ENCODE data around the gene HRH3. TPM values are rescaled to one million over a fixed set of nuclear protein-coding genes. Genes with fewer than 3 reads are reported as not detected.

HRH3 gene
- total RNA-seq, 1 donor from 2014 or later, result not detected

GRCh38 chr20:62246431-62246830 is 26.4 kb upstream of the HRH3 start:
- TF ChIP-seq CTCF (conservative IDR thresholded peaks at IDR 0.05; ENCODE audit: low read depth, low read length), result no peak
- H3K4me3 ChIP-seq (ENCODE audit: low read depth, low read length), result no peak overlapping the region
- DNase-seq (ENCODE audit: low read depth), result no peak

GRCh38 chr20:62245911-62246280 is 25.8 kb upstream of the HRH3 start:
- DNase-seq (ENCODE audit: low read depth), result no peak
- H3K4me3 ChIP-seq (ENCODE audit: low read depth, low read length), result no peak overlapping the region
- no peak for TF ChIP-seq CTCF (conservative IDR thresholded peaks at IDR 0.05; ENCODE audit: low read depth, low read length)

DNA sequence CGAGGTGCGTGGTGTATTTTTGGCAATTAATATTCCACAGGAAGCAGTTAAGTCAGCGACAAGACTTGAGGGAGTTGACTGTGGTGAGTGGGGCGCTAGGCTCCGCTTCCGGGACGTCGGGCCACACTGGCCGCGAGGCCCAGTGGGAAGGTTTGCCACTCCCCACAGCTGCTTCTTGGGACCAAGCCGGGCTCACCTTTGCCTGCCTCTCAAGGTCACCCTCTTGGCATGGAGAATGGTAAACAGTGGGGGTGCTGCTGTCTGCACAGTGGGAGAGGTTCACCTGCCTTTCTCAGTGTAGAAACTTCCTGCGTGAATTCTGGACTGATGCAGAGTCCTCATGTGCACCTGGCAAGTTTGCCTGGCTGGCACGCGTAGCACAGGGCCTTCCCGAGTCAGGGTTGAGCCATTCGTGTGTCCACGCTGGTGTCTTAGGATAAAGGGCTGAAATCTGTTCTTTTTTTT is 24.6 kb upstream of the HRH3 start:
- TF ChIP-seq CTCF (conservative IDR thresholded peaks at IDR 0.05; ENCODE audit: low read depth, low read length), result no peak
- no peak for DNase-seq (ENCODE audit: low read depth)

GRCh38 chr20:62243906-62244515 is 23.9 kb upstream of the HRH3 start:
- TF ChIP-seq CTCF (conservative IDR thresholded peaks at IDR 0.05; ENCODE audit: low read depth, low read length), result no peak
- DNase-seq (ENCODE audit: low read depth), result no peak
- no peak overlapping the region for H3K4me3 ChIP-seq (ENCODE audit: low read depth, low read length)

More for the DNA sequence above, 24.6 kb upstream of the HRH3 start:
- H3K4me3 ChIP-seq (ENCODE audit: low read depth, low read length), result no peak overlapping the region

- no peak for TF ChIP-seq CTCF (conservative IDR thresholded peaks at IDR 0.05; ENCODE audit: low read depth, low read length)
- no peak for DNase-seq (ENCODE audit: low read depth)
- H3K4me3 ChIP-seq (ENCODE audit: low read depth, low read length), result no peak overlapping the region
Observed at GRCh38 chr20:62243106-62243505, 23.0 kb upstream of the HRH3 start.

GRCh38 chr20:62242176-62242575 is 22.1 kb upstream of the HRH3 start:
- no peak for DNase-seq (ENCODE audit: low read depth)
- TF ChIP-seq CTCF (conservative IDR thresholded peaks at IDR 0.05; ENCODE audit: low read depth, low read length), result no peak
- no peak overlapping the region for H3K4me3 ChIP-seq (ENCODE audit: low read depth, low read length)

DNA sequence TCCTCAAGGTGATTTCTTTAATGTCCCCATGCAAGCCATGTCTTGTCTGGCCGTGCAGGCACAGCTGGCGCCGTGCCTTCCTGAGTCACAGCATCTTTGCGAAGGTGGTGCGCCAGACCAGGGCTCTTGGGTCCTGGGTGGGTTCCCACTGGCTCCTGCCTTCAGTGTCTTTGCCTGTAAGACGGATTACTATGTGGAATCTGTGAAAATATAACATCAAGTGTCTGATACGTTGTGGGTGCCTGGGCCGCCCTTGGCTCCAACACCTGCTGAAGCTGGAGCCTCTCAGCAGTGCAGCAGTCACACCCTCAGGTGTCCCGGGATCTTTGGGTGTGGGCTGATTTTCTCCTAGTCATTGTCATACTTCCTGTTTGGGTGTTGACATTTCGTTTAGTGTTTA is 21.4 kb upstream of the HRH3 start:
- TF ChIP-seq CTCF (conservative IDR thresholded peaks at IDR 0.05; ENCODE audit: low read depth, low read length), result no peak
- no peak overlapping the region for H3K4me3 ChIP-seq (ENCODE audit: low read depth, low read length)
- no peak for DNase-seq (ENCODE audit: low read depth)

All from epithelial cell of proximal tubule (primary cell).